Right lobe of liver (tissue), 4 donors: ENCODE measurements around the gene PTCH2.

ENCODE experiments used
- CTCF ChIP-seq, 4 donors: fragments of 200-600 bp in 3 of 4; fragments of 450-650 bp in 1 of 4; IDR thresholded peaks; one replicate each; pipeline versions ENCODE4 v1.5.1 to v1.8.0; 2016 to 2022; ENCODE audit warnings: antibody characterized with exemption in 4 of 4, mild to moderate bottlenecking in 2 of 4
- POLR2A ChIP-seq: fragments of 450-650 bp; IDR thresholded peaks from one replicate; pipeline ENCODE4 v1.6.1; 2017; ENCODE audit warnings: antibody characterized with exemption, mild to moderate bottlenecking
- donor health status: DM: no; HTN: no; CAD: no.
- donor health status: DM: no; HTN: no; CAD: no.
- donor health status: DM: no; HTN: yes; CAD: no.

GRCh38 chr1:44785029-44785380 is 58.0 kb downstream of the PTCH2 start:
- TF ChIP-seq CTCF (IDR thresholded peaks at IDR 0.05) (no peak), POLR2A (no peak)
